HG03520 (cell line): ENCODE data around the gene JCAD.
A peak's percentile ranks its signal among the peaks of the same experiment; 100 is the strongest.

Experiments used
- ATAC-seq: cut with Tn5 transposase; IDR thresholded peaks from one replicate; pipeline ENCODE4 v1.9.1; 2021; ENCODE audit warnings: mild to moderate bottlenecking, moderate library complexity; ENCODE audit not compliant: unreplicated experiment

JCAD gene

DNA sequence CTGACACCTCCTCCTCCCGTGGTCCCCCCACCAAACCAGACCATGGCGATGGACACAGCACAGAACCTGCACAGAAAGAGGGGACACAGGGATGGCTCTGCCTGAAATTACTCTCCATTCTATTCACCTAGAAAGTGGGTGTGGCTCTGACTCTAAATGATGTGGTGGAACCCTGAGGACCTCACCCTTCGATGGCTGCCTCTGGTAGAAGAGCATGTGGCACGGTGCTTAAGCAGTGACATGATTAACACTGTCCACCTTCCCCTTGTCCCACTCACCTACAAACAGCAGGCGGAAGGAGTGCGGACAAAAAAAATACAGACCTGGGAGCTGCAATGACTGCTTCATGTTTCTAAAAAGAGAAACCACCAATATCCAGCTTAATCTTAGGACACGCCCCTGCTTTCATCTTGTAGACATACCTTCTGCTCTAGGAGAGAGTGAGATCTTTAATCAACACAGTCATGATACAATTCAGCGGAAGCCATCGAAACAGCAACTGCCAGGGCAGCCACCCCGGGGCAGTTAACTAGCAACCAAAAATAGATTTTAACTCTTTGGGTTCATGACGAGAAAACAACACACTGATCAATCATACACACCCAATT, 11.4 kb downstream of the JCAD start:
- ATAC-seq = no peak

DNA sequence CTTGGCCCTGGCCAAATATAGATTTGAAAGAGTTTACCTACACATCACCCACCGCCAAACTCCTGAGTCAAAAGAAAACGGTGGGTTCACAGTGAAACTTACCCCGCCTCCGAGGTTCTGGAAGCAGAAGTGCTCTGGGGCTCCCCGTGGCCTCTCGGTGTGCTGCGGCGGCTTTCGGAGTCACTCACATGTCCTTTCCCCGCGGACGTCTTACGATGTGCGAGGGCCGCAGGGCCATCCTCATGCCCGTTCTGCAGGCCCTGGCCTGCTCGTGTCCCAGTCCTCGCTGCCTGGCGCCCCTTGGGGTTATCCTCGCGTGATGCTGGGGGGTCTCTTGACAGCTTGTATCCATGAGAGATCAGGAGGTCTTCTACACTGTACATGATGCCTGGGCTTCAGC, 12.0 kb downstream of the JCAD start:
- peak; percentile 61 for ATAC-seq

DNA sequence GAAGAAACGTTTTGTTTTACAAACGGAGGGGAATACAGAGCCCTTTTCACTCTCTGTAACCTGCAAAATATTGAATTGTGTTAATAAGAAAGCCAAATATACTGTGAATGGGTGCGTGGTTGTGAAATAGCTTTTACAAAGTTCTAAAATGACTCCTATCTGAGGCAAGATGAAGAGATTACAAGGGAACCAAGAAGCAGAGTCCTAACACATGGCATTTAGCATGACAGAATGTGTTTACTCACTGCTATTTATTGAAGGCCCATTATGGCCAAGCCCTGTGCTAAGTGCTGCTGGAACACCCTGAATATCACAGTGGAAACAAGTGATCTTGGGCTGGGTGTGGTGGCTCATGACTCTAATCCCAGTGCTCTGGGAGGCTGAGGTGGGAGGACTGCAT, 12.9 kb downstream of the JCAD start:
- ATAC-seq = no peak

DNA sequence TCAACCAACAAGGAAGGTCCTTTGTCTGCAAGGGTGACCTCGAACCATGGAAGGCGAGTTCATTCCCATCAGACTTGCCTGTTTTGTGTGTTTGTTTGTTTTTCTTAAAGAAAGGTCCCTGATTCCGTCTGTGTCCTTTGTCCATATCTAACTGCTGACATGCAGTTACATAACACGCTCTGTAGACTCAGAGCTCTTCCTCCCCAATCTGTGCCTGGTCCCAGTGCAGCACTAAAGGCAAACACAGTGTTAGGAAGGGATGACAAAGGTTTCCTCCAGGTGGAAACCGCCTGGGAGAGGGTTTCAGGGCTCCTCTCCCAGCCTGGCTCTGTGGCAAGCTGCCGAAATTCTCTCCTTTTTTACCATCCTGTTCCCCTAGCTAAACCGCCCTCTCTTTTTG, 13.4 kb downstream of the JCAD start:
- no peak for ATAC-seq

DNA sequence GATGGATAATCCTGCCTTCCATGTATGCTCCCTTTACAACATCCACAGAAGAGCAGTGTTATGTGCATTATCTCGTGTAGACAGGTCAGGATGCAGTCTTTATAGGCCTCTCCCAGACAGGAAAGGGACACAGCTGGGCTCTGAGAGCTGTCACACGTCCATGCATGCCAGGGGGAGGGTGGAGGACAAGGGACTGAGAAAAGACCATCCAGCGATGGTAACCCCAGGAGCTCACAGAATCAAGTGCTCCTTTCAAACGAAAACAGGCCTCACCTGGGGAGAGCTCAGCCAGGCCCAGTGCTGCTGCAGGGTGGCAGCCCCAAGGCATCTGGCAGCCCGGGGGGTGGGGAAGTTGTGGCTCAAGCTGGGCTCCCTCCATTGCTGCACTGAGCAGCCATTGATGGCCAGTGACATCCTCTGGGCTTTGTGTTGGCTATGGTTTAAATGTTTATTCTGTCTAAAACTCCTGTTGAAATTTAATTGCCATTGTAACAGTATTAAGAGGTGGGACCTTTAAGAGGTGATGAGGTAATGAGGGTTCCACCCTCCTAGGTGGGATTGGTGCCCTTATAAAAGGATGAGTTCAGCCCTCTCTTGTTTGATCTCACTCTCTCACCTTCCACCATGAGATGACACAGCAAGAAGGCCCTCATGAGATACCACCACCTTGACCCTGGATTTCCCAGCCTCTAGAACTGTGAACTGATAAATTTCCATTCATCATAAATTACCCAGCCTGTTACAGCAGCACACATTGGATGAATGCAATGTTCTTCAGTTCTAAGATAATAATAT, 15.7 kb downstream of the JCAD start:
- no peak for ATAC-seq

DNA sequence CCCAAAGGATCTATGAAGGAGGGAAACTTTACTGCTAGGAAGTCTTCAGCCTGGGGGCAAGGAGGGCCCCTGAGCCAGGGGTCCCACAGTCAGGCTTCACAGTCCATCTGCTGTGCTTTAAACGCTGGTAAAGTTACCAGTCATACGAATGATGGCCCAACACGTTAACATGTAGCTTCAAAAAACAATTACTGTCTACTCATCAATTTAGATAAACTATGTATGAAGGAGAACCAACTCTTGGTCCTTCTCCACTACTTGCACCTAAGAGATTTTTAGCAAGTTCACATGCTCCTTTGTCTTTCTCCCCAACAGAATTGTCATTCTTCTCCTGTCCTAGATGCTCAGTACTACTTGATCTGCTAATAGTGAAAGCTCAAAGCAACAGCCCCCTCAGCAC, 16.6 kb downstream of the JCAD start:
- ATAC-seq = no peak

DNA sequence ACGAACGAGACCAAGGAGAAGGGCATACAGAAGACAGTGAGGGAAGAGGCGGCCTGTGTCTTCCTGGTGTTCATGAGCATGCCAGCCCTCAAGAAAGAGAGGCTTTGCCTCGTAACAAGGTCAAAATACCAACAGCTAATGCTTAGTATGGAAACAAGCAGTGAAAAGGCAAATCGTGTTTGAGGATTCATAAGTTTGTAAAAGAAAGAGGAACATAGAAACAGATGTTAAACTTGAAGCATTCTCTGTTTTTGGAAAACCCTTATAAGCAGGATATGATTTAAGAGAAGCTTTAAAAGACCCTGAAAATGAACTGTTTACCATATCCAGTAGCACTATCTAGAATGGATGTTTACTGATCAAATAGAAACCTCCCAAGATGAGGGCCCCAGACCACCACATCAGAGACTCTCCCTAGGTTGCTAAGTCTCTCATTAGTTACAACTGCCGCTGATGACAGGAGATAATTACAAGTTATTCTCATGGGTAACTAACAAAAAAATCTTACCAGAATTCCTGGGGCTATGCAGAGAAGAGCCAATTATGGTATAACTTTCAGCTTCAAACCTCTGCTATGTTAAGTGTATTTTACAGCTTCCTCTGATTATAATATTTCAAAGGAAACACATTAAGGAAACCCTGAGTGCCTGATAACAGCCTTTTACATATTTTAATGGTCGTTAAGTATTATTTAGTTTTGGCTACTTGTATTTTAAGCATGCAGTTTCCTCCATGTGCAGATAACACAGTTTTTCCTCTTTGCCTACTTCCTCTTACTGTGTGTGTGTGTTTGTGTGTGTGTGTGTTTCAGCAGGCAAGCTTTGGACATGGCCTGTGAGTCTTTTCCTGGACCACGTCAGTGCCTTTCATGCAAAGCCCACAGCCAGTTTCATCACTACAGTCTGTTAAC, 17.9 kb downstream of the JCAD start:
- no peak for ATAC-seq

DNA sequence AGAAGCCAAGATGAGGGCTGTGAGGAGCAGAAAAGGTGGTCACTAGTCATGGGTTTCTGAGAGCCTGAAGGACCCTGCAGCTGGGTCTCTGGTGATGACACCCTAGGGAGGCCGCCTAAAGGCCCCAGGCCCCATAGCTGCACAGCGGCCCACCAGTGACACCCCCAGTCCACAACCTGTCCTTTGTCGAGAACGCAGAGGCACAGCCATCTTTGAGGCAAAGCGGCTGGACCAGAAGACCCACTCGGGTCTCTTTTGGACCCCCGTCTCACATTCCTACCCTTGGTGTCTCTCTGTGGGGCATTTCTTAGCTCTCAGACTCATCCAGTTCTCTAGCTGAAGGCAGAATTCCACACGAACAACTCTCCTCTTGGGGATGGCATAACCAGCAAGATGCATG, 18.8 kb downstream of the JCAD start:
- no peak for ATAC-seq

DNA sequence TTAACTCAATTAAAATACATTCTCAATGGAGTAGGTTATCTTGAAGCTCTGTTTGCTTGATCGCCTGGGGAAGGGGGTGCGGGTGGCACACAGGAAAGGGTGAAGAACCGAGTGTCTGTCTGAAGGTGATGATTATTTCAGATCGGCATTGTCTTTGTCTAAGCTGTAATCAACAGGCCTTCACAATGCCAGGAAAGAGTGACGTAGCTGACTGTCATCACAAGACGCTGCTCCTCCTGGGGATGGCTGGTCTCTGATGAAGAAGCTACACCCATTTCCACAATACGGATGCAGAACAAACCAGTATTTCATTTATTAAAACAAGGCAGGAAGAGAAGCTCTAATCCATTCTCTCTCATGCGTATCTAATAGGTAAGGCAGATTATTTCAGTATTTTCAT, 19.4 kb downstream of the JCAD start:
- ATAC-seq = no peak

DNA sequence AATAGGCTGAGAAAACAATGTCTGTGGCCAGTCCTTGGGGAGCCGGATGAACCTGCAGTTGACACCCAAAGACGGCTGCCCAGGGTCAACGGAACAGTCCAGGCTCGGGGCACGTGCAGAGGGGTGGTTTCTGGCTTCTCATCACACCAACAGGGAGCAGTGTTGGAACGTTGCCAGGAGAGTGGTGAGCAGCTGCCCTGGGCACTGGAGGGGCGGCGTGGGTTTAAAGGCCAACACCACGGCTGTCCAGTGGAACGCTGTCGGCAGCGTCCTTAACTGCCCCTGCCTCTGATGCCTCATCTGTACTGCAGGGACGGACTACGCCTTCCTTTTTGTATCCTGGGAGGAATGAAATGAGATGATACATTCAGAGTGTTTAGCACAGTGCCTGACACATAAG, 19.8 kb downstream of the JCAD start:
- no peak for ATAC-seq

DNA sequence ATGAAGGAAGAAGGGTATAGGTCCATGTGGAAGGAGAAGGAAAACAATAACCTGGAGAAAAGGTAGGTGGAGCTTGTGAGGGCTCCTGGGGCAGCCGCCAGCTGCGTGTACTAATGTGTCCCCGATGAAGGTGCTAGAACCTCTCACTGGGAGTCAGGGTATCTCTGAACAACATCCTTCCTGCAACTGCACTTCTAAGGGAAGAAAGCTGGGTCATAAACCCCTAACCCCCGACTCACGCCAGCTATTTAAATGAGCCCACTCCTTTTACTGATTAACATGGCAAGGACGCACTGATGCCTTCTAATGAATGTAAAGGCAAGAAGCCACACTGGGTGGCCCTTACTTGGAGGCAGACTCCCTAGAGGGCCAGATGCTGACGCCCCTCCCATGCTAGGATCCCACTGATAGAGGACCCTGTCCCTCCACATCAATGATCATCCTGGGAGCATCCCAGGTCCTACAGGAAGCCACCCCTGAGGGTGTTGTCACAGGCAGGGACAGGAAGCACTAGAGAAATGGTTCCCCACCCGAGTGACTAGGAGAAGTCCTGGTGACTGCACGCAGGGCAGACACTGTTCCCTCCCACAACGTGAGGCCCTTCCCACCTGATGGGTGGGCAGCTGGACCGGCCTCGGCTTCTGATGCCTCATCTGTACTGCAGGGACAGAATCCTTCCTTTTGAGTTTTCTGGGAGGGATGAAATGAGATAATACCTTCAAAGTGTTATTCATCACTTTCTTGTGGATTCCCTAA, 20.4 kb downstream of the JCAD start:
- no peak for ATAC-seq

DNA sequence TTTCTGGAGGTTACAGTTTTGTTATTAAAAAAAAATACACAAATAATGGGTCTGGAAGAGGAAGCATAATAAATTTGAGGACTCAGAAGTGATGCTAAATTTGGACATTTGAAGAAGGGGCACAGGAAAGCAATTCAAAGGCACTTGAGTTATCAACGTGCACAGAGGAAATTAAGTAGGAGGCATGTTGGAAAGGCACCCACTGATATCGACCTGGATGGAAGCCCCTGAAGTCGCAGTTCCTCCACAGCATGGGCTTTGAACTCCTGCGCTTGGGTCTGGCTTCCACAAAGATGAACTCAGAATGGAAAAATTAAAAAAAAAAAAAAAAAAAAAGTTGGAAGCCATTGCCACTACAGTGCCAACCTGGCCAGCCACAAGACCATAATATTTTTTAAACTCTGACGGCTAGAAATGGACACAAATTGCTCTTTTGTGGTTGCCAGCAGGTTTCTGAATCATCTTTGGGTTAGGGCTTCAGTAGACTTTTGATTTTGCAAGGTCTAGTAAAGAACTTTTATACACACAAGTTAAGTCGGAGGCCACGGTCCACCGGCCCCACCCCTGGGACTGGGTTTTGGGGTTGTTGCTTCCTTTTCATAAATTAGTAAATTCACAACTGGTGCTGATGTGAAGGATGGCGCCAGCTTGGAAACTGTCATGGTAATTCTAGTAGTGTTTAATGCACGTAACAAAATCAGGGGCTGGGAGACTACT, 21.6 kb downstream of the JCAD start:
- ATAC-seq = no peak

DNA sequence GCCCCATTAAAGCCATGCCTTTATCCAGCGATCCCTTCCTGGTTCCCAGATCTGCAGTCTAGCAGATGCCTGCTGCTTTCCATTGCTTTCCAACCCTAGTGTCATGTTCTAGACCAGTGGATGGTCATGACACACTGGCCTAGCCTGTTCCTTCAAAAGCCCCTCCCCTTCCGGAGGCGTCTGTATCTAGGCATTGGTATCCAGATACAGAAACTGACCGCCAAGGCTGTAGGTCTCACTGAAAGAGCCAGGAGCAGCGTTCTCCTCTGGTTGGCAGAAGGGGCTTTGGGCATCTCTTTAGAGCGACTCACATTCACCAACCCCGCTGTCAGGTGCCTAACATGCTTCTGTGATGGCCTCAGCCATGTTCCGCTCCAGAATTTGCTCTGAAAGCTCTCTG, 22.6 kb downstream of the JCAD start:
- no peak for ATAC-seq

DNA sequence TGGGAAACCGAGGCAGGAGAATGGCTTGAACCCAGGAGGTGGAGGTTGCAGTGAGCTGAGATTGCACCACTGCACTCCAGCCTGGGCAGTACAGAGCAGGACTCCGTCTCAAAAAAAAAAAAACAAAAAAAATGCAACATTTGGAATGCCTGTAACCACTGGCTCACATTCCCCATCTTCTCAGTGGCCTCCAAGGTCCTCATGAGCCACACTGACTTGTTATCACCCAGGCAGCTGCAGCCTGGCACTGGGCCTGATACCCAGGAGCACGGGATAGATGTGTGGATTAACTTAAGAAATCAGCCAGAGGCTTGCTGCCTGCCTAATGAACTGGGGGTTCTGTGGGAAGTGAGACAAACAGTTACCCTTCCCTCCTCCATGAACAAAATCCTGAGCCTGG, 23.0 kb downstream of the JCAD start:
- no peak for ATAC-seq

DNA sequence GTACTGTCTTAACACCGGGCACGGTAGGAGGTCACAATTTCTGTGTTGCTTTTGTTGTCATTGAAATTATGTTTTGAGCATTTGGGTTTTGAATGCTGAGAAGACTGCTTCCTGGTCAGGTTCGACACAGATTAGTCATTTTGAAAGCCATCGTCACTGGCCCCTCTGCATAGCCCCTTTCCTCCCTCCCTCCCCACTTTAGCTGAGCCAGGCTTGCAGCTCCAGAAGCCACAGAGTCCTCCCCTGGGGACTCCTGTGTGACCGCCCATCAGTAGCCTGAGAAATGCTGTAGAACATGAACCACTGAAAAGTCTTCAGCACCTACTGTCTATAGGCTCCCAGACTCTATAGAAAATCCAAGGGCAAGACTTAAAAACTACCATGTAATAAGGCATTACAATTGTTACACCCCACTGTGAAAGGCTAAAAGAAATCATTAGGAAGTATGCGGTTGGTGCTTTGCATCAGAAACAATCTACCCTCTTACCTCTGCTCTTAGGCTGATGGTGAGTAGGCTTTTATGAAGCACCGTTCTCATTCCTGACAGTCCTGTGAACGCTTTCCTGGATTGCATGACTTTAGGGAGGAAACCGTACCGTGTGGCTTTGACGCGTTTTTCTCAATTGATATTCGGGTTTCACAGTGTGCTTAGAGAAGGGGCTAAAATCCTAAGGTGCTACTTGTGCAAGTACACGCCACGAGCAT, 24.8 kb downstream of the JCAD start:
- no peak for ATAC-seq

DNA sequence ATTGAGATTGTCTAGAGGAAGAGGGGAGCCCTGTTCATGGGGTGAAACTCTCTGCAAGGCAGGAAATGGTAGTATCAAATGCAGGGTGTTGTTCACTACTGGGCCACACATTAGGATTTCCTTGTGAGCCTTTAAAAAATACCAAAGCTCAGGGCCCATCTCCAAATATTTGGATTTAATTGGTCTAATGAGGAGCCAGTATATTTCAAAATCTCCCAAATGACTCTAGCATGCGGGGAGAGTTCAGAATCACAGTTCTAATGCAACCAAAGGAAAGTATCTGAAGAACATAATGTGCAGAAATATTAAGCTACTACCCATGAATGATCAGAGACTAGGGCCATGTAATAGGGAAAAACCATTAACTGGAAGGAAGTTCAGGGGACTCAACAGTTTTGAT, 27.3 kb downstream of the JCAD start:
- no peak for ATAC-seq

DNA sequence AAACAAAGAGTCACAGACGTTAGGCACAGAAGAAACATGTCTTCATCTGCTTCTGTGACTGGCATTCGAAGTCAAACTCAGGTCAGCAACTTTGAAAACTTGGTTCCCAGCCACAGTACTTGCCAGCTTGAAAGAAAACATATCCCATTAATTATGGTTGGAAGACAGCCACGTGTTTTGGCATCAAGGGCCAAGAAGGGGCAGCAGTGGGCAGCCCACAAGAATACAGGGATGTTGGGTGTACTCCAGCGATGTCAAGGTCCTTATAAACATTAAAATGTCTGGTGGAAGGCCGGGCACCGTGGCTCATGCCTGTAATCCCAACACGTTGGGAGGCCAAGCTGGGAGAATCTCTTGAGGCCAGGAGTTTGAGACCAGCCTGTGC, 29.5 kb downstream of the JCAD start:
- ATAC-seq = no peak

DNA sequence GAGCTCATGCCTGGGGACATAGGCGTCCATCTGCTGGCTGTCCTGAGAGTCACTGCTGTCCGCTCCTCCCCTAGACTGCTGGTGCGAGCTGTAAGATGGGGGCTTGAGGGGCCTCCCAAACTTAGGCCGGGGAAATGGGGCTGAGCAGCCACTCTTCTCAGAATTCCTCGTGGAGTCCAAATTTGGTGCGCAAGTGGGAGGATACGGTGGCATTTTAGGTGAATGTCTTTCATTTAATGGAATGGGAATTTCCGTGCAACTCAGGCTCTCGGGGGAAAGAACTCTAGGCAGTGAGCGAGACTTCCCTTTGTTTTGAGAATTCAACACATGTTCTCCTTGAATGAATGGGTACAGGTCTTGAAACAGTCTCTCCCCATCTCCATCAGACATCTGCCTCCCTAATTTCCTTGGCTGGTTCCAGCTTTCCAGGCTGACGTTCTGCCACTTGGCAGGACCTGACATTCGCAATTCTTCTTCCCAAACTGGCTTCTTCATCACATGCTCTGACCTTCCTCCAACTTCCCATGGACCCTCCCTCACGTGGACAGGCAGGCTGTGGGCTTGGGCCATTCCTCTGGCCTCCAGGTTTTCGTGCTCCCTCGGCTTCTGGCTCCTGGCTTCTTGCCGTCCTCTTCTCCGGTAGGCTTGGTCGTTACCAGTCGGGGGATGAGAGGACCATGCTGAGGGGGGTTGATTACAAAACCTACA, 30.1 kb downstream of the JCAD start:
- ATAC-seq = no peak

DNA sequence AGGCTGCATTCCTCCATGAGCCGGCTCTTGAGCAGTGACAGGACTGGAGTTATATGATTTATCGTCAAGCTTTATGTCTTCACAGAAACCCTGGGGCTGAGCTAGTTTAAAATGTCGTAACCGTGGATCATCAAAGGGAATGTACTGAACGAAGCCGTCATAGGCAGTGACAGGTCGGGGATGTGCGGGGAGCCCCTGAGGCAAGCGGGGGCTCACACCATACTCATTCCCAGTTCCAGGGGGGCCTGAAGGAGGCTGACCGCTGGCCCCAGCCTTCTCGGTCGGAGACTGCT, 30.7 kb downstream of the JCAD start:
- ATAC-seq = no peak
